Skeletal muscle tissue (tissue), 4 donors: ENCODE measurements around the gene NFYC. TPM values are rescaled to one million over a fixed set of nuclear protein-coding genes. Genes with fewer than 3 reads are reported as not detected.

ENCODE experiments used
- H3K27ac ChIP-seq: one replicate; pipeline ENCODE4 v1.7.0; 2013; ENCODE audit warnings: mild to moderate bottlenecking, low read depth, low read length, inconsistent platforms
- H3K27me3 ChIP-seq, 3 donors: one replicate each; pipeline ENCODE4 v1.7.0; 2013; ENCODE audit warnings: low read length in 3 of 3; ENCODE audit not compliant: control insufficient read depth in 3 of 3, insufficient read depth in 3 of 3
- H3K36me3 ChIP-seq, 3 donors: one replicate each; pipeline ENCODE4 v1.7.0; 2013; ENCODE audit warnings: low read length in 3 of 3; ENCODE audit not compliant: control insufficient read depth in 3 of 3, insufficient read depth in 3 of 3
- H3K4me1 ChIP-seq, 3 donors: one replicate each; pipeline ENCODE4 v1.7.0; 2013; ENCODE audit warnings: low read length in 3 of 3, mild to moderate bottlenecking in 3 of 3; ENCODE audit not compliant: control insufficient read depth in 3 of 3, insufficient read depth in 3 of 3
- H3K4me3 ChIP-seq, 3 donors: one replicate each; pipeline ENCODE4 v1.7.0; 2013; ENCODE audit warnings: low read length in 3 of 3
- H3K9ac ChIP-seq, 3 donors: one replicate each; pipeline ENCODE4 v1.7.0; 2013; ENCODE audit warnings: low read length in 3 of 3, mild to moderate bottlenecking in 3 of 3, moderate library complexity in 2 of 3, low read depth in 1 of 3
- H3K9me3 ChIP-seq, 3 donors: one replicate each; pipeline ENCODE4 v1.7.0; 2013; ENCODE audit warnings: low read length in 3 of 3; ENCODE audit not compliant: control insufficient read depth in 3 of 3
- total RNA-seq: library from RNA; depleted of rRNA; stranded (reverse); fragments of >200 nt; gene quantifications from one replicate; pipeline ENCODE4 v1.2.3, GENCODE V29; 2014
- donor health status: Osteomylitis.

NFYC gene
- total RNA-seq, 1 donor from 2014 or later = 28.2 TPM

- H3K27ac ChIP-seq = no peak overlapping the region
- peaks cover 7 to 17% (median 9%) of the 10 kb centered on the region in 3 donors for H3K36me3 ChIP-seq
- H3K4me3 ChIP-seq = no peak overlapping the region
- no peak overlapping the region for H3K9ac ChIP-seq
- peaks cover 20 to 34% (median 27%) of the 10 kb centered on the region in 3 donors for H3K4me1 ChIP-seq
- H3K9me3 ChIP-seq = no peaks in the 10 kb centered on the region
- no peaks in the 10 kb centered on the region for H3K27me3 ChIP-seq
These were observed 51.9 kb downstream of the NFYC start for GRCh38 chr1:40743452-40743851.

GRCh38 chr1:40743860-40744259 is 52.4 kb downstream of the NFYC start:
- no peak overlapping the region for H3K4me3 ChIP-seq
- peaks cover 8 to 21% (median 13%) of the 10 kb centered on the region in 3 donors for H3K36me3 ChIP-seq
- no peaks in the 10 kb centered on the region for H3K9me3 ChIP-seq
- no peak overlapping the region for H3K9ac ChIP-seq
- H3K27ac ChIP-seq = no peak overlapping the region
- H3K27me3 ChIP-seq = no peaks in the 10 kb centered on the region
- peaks cover 21 to 35% (median 29%) of the 10 kb centered on the region in 3 donors for H3K4me1 ChIP-seq

- H3K4me1 ChIP-seq = peaks cover 19 to 37% (median 28%) of the 10 kb centered on the region in 3 donors
These were observed 53.7 kb downstream of the NFYC start for GRCh38 chr1:40745176-40745575.

GRCh38 chr1:40746344-40747090 is 55.0 kb downstream of the NFYC start:
- Histone ChIP-seq H3K9me3 (no peaks in the 10 kb centered on the region), H3K36me3 (peaks cover 8 to 27% (median 8%) of the 10 kb centered on the region in 3 donors), H3K4me1 (peaks cover 19 to 32% (median 20%) of the 10 kb centered on the region in 3 donors), H3K27ac (no peak overlapping the region), H3K27me3 (no peaks in the 10 kb centered on the region), H3K9ac (no peak overlapping the region), H3K4me3 (no peak overlapping the region)

More at GRCh38 chr1:40745176-40745575, 53.7 kb downstream of the NFYC start:
- Histone ChIP-seq H3K27ac (no peak overlapping the region), H3K4me3 (no peak overlapping the region), H3K9ac (no peak overlapping the region), H3K9me3 (no peaks in the 10 kb centered on the region), H3K27me3 (no peaks in the 10 kb centered on the region), H3K36me3 (peaks cover 8 to 17% (median 8%) of the 10 kb centered on the region in 3 donors)

- no peaks in the 10 kb centered on the region for H3K9me3 ChIP-seq
- no peak overlapping the region for H3K4me3 ChIP-seq
- no peaks in the 10 kb centered on the region for H3K27me3 ChIP-seq
- peak overlapping the region; percentile 72 for H3K27ac ChIP-seq
- H3K4me1 ChIP-seq = peaks cover 20 to 32% (median 20%) of the 10 kb centered on the region in 3 donors
- peaks cover 9 to 35% (median 21%) of the 10 kb centered on the region in 3 donors for H3K36me3 ChIP-seq
- H3K9ac ChIP-seq = no peak overlapping the region
These were observed 57.6 kb downstream of the NFYC start for GRCh38 chr1:40748841-40749718.

GRCh38 chr1:40749817-40750216 is 58.3 kb downstream of the NFYC start:
- Histone ChIP-seq H3K27ac (peak overlapping the region; percentile 72), H3K4me3 (no peak overlapping the region), H3K9me3 (no peaks in the 10 kb centered on the region), H3K4me1 (peaks cover 23 to 34% (median 28%) of the 10 kb centered on the region in 3 donors), H3K9ac (no peak overlapping the region), H3K27me3 (no peaks in the 10 kb centered on the region), H3K36me3 (peaks cover 16 to 41% (median 25%) of the 10 kb centered on the region in 3 donors)

DNA sequence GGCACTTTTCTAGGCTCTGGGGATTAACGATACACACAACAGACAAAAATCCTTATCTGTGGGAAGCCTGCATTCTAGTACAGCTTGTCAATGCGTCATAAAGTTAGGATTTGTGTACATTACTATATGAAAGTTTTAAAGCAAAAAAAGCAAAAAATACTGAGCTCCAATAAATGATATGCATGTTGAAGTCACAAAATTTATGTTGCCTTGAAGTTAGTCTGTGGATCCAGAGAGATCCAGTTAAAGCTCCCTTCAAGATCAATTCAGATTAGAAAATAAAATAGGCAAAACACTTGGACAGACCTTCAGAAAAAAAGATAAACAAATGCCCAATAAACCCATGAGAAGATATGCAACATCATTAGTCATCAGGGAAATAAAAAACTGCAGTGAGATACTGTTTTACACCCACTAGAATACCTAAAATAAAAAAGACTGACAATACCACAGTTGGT is 59.0 kb downstream of the NFYC start:
- H3K9ac ChIP-seq = no peak overlapping the region
- no peaks in the 10 kb centered on the region for H3K27me3 ChIP-seq
- H3K36me3 ChIP-seq = peaks cover 22 to 45% (median 25%) of the 10 kb centered on the region in 3 donors
- no peak overlapping the region for H3K4me3 ChIP-seq
- no peaks in the 10 kb centered on the region for H3K9me3 ChIP-seq
- no peak overlapping the region for H3K27ac ChIP-seq
- peaks cover 29 to 36% (median 34%) of the 10 kb centered on the region in 3 donors for H3K4me1 ChIP-seq

- H3K4me3 ChIP-seq = no peak overlapping the region
- H3K4me1 ChIP-seq = peaks cover 36 to 48% (median 40%) of the 10 kb centered on the region in 3 donors
- peaks cover 23 to 53% (median 25%) of the 10 kb centered on the region in 3 donors for H3K36me3 ChIP-seq
- no peak overlapping the region for H3K9ac ChIP-seq
- H3K9me3 ChIP-seq = no peaks in the 10 kb centered on the region
- H3K27ac ChIP-seq = no peak overlapping the region
- H3K27me3 ChIP-seq = no peaks in the 10 kb centered on the region
These were observed 60.3 kb downstream of the NFYC start for GRCh38 chr1:40751802-40752201.

DNA sequence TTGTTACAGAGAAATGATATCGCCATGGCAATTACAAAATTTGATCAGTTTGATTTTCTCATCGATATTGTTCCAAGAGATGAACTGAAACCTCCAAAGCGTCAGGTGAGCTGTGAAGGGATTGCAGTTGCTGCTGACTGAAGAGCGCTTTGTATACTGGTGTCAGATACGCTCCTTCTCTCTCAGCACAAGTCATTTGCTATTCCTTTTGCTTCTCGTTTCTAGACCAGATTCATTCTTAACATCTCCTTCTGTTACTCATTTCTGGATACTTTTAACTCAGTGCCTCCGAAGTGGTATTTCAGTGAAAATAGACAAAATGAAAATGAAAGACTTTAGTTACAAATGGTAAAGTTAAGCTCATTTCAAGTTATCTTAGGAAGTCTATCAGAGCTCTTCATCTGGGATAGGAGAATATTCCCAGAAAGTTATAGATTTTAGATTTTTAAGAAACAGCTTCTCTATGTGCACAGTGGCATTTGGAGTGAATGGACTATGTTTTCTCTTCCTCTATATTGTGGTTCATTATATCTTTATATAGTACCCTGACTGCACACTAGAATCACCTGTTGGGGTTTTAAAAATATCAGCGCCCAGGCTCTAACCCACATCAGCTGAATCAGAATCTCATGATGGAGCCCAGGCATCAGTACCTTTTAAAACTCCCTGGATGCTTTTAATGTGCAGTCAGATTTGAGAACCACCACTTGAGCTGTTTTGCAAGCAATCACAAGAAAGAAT is 61.8 kb downstream of the NFYC start:
- H3K27me3 ChIP-seq = no peaks in the 10 kb centered on the region
- H3K4me3 ChIP-seq = no peak overlapping the region
- H3K27ac ChIP-seq = no peak overlapping the region
- H3K9ac ChIP-seq = no peak overlapping the region
- H3K4me1 ChIP-seq = peaks cover 51 to 62% (median 52%) of the 10 kb centered on the region in 3 donors
- peaks cover 32 to 64% (median 34%) of the 10 kb centered on the region in 3 donors for H3K36me3 ChIP-seq
- no peaks in the 10 kb centered on the region for H3K9me3 ChIP-seq
